Measurements from ENCODE around the gene MINK1.

The MINK1 gene

GRCh38 chr17:4896332-4897197 lies 63.4 kb downstream of the MINK1 start:
- Histone ChIP-seq H4K8ac (ENCODE audit: low read depth, low read length) (no peak overlapping the region), H2BK120ac (ENCODE audit: insufficient read depth, low read length, poor library complexity) (no peak overlapping the region), H3K36me3 (ENCODE audit: control insufficient read depth in 1 of 2, insufficient read depth in 2 of 2, low read length in 2 of 2) (peaks cover 86 to 97% of the 10 kb centered on the region in 2 experiments), H3K27ac (ENCODE audit: low read depth, low read length) (no peak overlapping the region), H4K91ac (ENCODE audit: low read depth, low read length) (no peak overlapping the region), H3K14ac (ENCODE audit: low read length) (no peak overlapping the region), H2AFZ (ENCODE audit: insufficient read depth, low read length, poor library complexity) (no peak overlapping the region), H2AK5ac (ENCODE audit: low read length) (no peak overlapping the region), H3K4ac (ENCODE audit: low read depth, low read length) (no peak overlapping the region), H3K79me1 (ENCODE audit: low read length) (no peaks in the 10 kb centered on the region), H3K79me2 (ENCODE audit: control insufficient read depth, insufficient read depth, low read length, poor library complexity) (no peaks in the 10 kb centered on the region), H4K12ac (ENCODE audit: low read depth, low read length) (no peak overlapping the region), H3K4me1 (ENCODE audit: control insufficient read depth in 1 of 2, insufficient read depth in 2 of 2, low read length in 2 of 2) (no peaks in the 10 kb centered on the region), H3K4me2 (ENCODE audit: low read length) (no peak overlapping the region), H3K23ac (ENCODE audit: low read length) (no peak overlapping the region), H2BK12ac (ENCODE audit: low read length) (no peak overlapping the region), H3K9me3 (ENCODE audit: insufficient read depth, low read depth, low read length) (peaks cover 1% of the 10 kb centered on the region), H3K9ac (ENCODE audit: low read length) (no peak overlapping the region), H2BK5ac (ENCODE audit: low read depth, low read length, poor library complexity) (no peak overlapping the region), H3K4me3 (ENCODE audit: low read depth, low read length) (no peak overlapping the region), H3K27me3 (ENCODE audit: insufficient read depth, low read length) (no peaks in the 10 kb centered on the region), H3K18ac (ENCODE audit: low read length) (no peak overlapping the region)
- DNase-seq = no peak
- WGBS (ENCODE audit: extremely low coverage, insufficient coverage, insufficient read length) = no CpG with 5 or more reads among the region's 27 CpGs

- H3K9ac ChIP-seq (ENCODE audit: low read length) = no peak overlapping the region
- H2BK12ac ChIP-seq (ENCODE audit: low read length) = no peak overlapping the region
- H3K4me2 ChIP-seq (ENCODE audit: low read length) = no peak overlapping the region
- no peaks in the 10 kb centered on the region for H3K4me1 ChIP-seq (ENCODE audit: control insufficient read depth in 1 of 2, insufficient read depth in 2 of 2, low read length in 2 of 2)
- H3K79me1 ChIP-seq (ENCODE audit: low read length) = no peaks in the 10 kb centered on the region
- no peak overlapping the region for H4K91ac ChIP-seq (ENCODE audit: low read depth, low read length)
- WGBS (ENCODE audit: extremely low coverage, insufficient coverage, insufficient read length) = no CpG with 5 or more reads among the region's 10 CpGs
- H3K14ac ChIP-seq (ENCODE audit: low read length) = no peak overlapping the region
- no peak overlapping the region for H3K4me3 ChIP-seq (ENCODE audit: low read depth, low read length)
- H3K9me3 ChIP-seq (ENCODE audit: insufficient read depth, low read depth, low read length) = peaks cover 1% of the 10 kb centered on the region
- no peak overlapping the region for H3K23ac ChIP-seq (ENCODE audit: low read length)
- H3K18ac ChIP-seq (ENCODE audit: low read length) = no peak overlapping the region
- H4K12ac ChIP-seq (ENCODE audit: low read depth, low read length) = no peak overlapping the region
- no peak overlapping the region for H2AK5ac ChIP-seq (ENCODE audit: low read length)
- DNase-seq = no peak
- H3K36me3 ChIP-seq (ENCODE audit: control insufficient read depth in 1 of 2, insufficient read depth in 2 of 2, low read length in 2 of 2) = peaks cover 79 to 93% of the 10 kb centered on the region in 2 experiments
- no peak overlapping the region for H4K8ac ChIP-seq (ENCODE audit: low read depth, low read length)
- H2BK5ac ChIP-seq (ENCODE audit: low read depth, low read length, poor library complexity) = no peak overlapping the region
- H3K27me3 ChIP-seq (ENCODE audit: insufficient read depth, low read length) = no peaks in the 10 kb centered on the region
- no peaks in the 10 kb centered on the region for H3K79me2 ChIP-seq (ENCODE audit: control insufficient read depth, insufficient read depth, low read length, poor library complexity)
- no peak overlapping the region for H3K4ac ChIP-seq (ENCODE audit: low read depth, low read length)
- H3K27ac ChIP-seq (ENCODE audit: low read depth, low read length) = no peak overlapping the region
- H2AFZ ChIP-seq (ENCODE audit: insufficient read depth, low read length, poor library complexity) = no peak overlapping the region
- H2BK120ac ChIP-seq (ENCODE audit: insufficient read depth, low read length, poor library complexity) = no peak overlapping the region
Measured at GRCh38 chr17:4897198-4897687, 64.1 kb downstream of the MINK1 start.

DNA sequence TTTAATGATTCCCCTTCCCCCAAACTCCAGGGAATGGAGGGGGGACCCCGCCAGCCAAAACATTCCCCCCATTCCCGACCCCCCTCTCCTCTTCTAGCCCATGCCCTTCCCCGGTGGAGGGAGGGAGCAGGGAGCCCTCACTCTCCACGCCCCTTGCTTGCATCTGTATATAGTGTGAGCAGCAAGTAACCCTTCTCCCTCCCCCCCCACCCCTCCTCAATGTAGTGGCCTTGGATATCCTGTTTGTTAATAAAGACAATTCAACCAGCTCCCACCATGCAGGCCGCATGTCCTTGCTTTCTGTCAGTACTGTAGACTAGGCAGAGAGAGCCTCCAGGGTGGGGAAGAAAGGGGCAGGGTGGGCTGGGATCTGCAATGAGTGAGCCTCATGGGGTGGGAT lies 64.6 kb downstream of the MINK1 start:
- no peaks in the 10 kb centered on the region for H3K79me1 ChIP-seq (ENCODE audit: low read length)
- H3K36me3 ChIP-seq (ENCODE audit: control insufficient read depth in 1 of 2, insufficient read depth in 2 of 2, low read length in 2 of 2) = peaks cover 73 to 87% of the 10 kb centered on the region in 2 experiments
- H3K4me1 ChIP-seq (ENCODE audit: control insufficient read depth in 1 of 2, insufficient read depth in 2 of 2, low read length in 2 of 2) = no peaks in the 10 kb centered on the region
- no peak overlapping the region for H2AFZ ChIP-seq (ENCODE audit: insufficient read depth, low read length, poor library complexity)
- H3K18ac ChIP-seq (ENCODE audit: low read length) = no peak overlapping the region
- H3K4me2 ChIP-seq (ENCODE audit: low read length) = no peak overlapping the region
- H3K4ac ChIP-seq (ENCODE audit: low read depth, low read length) = no peak overlapping the region
- no peak overlapping the region for H4K91ac ChIP-seq (ENCODE audit: low read depth, low read length)
- no peak overlapping the region for H3K14ac ChIP-seq (ENCODE audit: low read length)
- H3K27ac ChIP-seq (ENCODE audit: low read depth, low read length) = no peak overlapping the region
- H3K4me3 ChIP-seq (ENCODE audit: low read depth, low read length) = no peak overlapping the region
- H2BK5ac ChIP-seq (ENCODE audit: low read depth, low read length, poor library complexity) = no peak overlapping the region
- H4K12ac ChIP-seq (ENCODE audit: low read depth, low read length) = no peak overlapping the region
- no peaks in the 10 kb centered on the region for H3K27me3 ChIP-seq (ENCODE audit: insufficient read depth, low read length)
- no peaks in the 10 kb centered on the region for H3K79me2 ChIP-seq (ENCODE audit: control insufficient read depth, insufficient read depth, low read length, poor library complexity)
- H2BK12ac ChIP-seq (ENCODE audit: low read length) = no peak overlapping the region
- no CpG with 5 or more reads among the region's 5 CpGs for WGBS (ENCODE audit: extremely low coverage, insufficient coverage, insufficient read length)
- no peak overlapping the region for H4K8ac ChIP-seq (ENCODE audit: low read depth, low read length)
- H2BK120ac ChIP-seq (ENCODE audit: insufficient read depth, low read length, poor library complexity) = no peak overlapping the region
- H3K9me3 ChIP-seq (ENCODE audit: insufficient read depth, low read depth, low read length) = no peaks in the 10 kb centered on the region
- H3K23ac ChIP-seq (ENCODE audit: low read length) = no peak overlapping the region
- no peak for DNase-seq
- no peak overlapping the region for H2AK5ac ChIP-seq (ENCODE audit: low read length)
- H3K9ac ChIP-seq (ENCODE audit: low read length) = no peak overlapping the region

- Histone ChIP-seq H3K4ac (ENCODE audit: low read depth, low read length) (no peak overlapping the region), H3K36me3 (ENCODE audit: control insufficient read depth in 1 of 2, insufficient read depth in 2 of 2, low read length in 2 of 2) (peaks cover 68 to 81% of the 10 kb centered on the region in 2 experiments), H2BK12ac (ENCODE audit: low read length) (no peak overlapping the region), H3K4me1 (ENCODE audit: control insufficient read depth in 1 of 2, insufficient read depth in 2 of 2, low read length in 2 of 2) (no peaks in the 10 kb centered on the region), H3K9me3 (ENCODE audit: insufficient read depth, low read depth, low read length) (no peaks in the 10 kb centered on the region), H3K18ac (ENCODE audit: low read length) (no peak overlapping the region), H2BK5ac (ENCODE audit: low read depth, low read length, poor library complexity) (no peak overlapping the region), H4K91ac (ENCODE audit: low read depth, low read length) (no peak overlapping the region), H3K23ac (ENCODE audit: low read length) (no peak overlapping the region), H3K9ac (ENCODE audit: low read length) (no peak overlapping the region), H3K4me2 (ENCODE audit: low read length) (no peak overlapping the region), H3K27ac (ENCODE audit: low read depth, low read length) (no peak overlapping the region), H3K14ac (ENCODE audit: low read length) (no peak overlapping the region), H2BK120ac (ENCODE audit: insufficient read depth, low read length, poor library complexity) (no peak overlapping the region), H3K27me3 (ENCODE audit: insufficient read depth, low read length) (no peaks in the 10 kb centered on the region), H4K12ac (ENCODE audit: low read depth, low read length) (no peak overlapping the region), H2AFZ (ENCODE audit: insufficient read depth, low read length, poor library complexity) (no peak overlapping the region), H3K79me1 (ENCODE audit: low read length) (no peaks in the 10 kb centered on the region), H3K4me3 (ENCODE audit: low read depth, low read length) (no peak overlapping the region), H2AK5ac (ENCODE audit: low read length) (no peak overlapping the region), H3K79me2 (ENCODE audit: control insufficient read depth, insufficient read depth, low read length, poor library complexity) (no peaks in the 10 kb centered on the region), H4K8ac (ENCODE audit: low read depth, low read length) (no peak overlapping the region)
- no peak for DNase-seq
- no CpG with 5 or more reads among the region's 8 CpGs for WGBS (ENCODE audit: extremely low coverage, insufficient coverage, insufficient read length)
Measured at GRCh38 chr17:4898351-4898750, 65.2 kb downstream of the MINK1 start.

Data from trophoblast cell (in vitro differentiated cells and primary cell).